ENCODE results near the gene KIAA2012.

DNA sequence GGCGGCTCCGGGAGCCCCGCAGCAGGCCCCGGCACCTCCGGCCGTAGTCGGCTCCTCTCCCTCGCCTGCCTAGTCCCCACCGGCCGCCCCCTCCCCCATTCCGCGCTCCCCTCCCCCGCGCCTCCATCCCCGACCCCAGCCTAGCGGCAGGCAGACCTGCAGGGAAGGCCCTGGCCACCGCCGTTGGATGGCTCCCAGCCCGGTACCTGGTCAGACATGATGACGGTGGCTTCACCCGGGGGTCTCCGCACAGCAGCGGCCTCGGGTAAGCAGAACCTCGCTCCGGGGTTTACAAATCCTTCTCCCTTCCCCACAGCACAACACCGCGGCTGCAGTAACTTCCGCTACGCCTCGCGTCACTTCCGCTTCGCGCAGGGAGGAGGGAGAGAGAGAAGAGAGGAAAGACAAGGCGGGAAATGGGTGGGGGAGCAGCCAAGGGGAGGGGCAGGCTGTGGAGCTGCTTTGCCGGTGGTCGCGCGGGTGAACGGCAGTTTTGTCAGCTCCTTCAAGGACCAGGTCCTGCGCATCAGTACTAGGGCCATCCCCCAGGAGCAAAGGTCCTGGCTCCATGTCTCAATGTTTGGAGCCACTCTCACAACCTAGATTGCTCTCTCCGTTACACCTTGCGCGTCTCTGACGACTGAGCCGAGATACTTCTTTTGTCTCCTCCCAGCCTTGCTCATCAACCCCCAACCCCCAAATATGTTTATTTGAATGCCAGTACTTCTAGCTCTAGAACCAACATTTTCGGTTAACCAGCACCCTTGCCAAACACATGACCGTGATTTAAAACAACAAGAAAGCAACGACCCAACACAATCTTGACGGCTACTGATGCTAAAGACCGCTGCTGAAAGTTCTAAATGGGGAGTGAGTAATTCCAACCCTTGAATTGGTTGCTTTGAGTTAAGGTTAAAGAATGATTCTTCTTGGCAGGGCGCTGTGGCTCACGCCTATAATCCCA lies 165.5 kb downstream of the KIAA2012 start, which contains the start of gene SUMO1:
- no peak for TF ChIP-seq ZNF274 (IDR thresholded peaks at IDR 0.05; ENCODE audit: low read length)
- TF ChIP-seq ZNF274 (tag by site-specific recombination; IDR thresholded peaks at IDR 0.05; ENCODE audit: borderline replicate concordance), result no peak
- TF ChIP-seq SP3 (tag by site-specific recombination; IDR thresholded peaks at IDR 0.05), result peak; percentile 63
- TF ChIP-seq ZNF335 (tag by site-specific recombination; conservative IDR thresholded peaks at IDR 0.05), result peak; percentile 68
- TF ChIP-seq ZNF23 (tag by site-specific recombination; IDR thresholded peaks at IDR 0.05; ENCODE audit: borderline replicate concordance), result no peak
- peak; percentile 49; the same call in 1 of the 2 replicates for TF ChIP-seq ZNF394 (tag by site-specific recombination; IDR thresholded peaks at IDR 0.05; ENCODE audit: borderline replicate concordance)
- TF ChIP-seq, protein P1, sequence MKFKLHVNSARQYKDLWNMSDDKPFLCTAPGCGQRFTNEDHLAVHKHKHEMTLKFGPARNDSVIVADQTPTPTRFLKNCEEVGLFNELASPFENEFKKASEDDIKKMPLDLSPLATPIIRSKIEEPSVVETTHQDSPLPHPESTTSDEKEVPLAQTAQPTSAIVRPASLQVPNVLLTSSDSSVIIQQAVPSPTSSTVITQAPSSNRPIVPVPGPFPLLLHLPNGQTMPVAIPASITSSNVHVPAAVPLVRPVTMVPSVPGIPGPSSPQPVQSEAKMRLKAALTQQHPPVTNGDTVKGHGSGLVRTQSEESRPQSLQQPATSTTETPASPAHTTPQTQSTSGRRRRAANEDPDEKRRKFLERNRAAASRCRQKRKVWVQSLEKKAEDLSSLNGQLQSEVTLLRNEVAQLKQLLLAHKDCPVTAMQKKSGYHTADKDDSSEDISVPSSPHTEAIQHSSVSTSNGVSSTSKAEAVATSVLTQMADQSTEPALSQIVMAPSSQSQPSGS (tag by site-specific recombination; IDR thresholded peaks at IDR 0.05; ENCODE audit: low read depth), result no peak
- TF ChIP-seq, protein P2, sequence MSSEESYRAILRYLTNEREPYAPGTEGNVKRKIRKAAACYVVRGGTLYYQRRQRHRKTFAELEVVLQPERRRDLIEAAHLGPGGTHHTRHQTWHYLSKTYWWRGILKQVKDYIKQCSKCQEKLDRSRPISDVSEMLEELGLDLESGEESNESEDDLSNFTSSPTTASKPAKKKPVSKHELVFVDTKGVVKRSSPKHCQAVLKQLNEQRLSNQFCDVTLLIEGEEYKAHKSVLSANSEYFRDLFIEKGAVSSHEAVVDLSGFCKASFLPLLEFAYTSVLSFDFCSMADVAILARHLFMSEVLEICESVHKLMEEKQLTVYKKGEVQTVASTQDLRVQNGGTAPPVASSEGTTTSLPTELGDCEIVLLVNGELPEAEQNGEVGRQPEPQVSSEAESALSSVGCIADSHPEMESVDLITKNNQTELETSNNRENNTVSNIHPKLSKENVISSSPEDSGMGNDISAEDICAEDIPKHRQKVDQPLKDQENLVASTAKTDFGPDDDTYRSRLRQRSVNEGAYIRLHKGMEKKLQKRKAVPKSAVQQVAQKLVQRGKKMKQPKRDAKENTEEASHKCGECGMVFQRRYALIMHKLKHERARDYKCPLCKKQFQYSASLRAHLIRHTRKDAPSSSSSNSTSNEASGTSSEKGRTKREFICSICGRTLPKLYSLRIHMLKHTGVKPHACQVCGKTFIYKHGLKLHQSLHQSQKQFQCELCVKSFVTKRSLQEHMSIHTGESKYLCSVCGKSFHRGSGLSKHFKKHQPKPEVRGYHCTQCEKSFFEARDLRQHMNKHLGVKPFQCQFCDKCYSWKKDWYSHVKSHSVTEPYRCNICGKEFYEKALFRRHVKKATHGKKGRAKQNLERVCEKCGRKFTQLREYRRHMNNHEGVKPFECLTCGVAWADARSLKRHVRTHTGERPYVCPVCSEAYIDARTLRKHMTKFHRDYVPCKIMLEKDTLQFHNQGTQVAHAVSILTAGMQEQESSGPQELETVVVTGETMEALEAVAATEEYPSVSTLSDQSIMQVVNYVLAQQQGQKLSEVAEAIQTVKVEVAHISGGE (tag by site-specific recombination; conservative IDR thresholded peaks at IDR 0.05; ENCODE audit: low read depth), result peak; percentile 93
- no peak for TF ChIP-seq ZNF785 (tag by site-specific recombination; IDR thresholded peaks at IDR 0.05)
- no peak for TF ChIP-seq ZNF658 (tag by site-specific recombination; IDR thresholded peaks at IDR 0.05)
- TF ChIP-seq BCL11A (tag by site-specific recombination; IDR thresholded peaks at IDR 0.05; ENCODE audit: low read depth), result no peak
- no peak for TF ChIP-seq SCRT2 (tag by site-specific recombination; IDR thresholded peaks at IDR 0.05)
- TF ChIP-seq CTCF (tag by site-specific recombination; IDR thresholded peaks at IDR 0.05), result no peak
- TF ChIP-seq MYNN (tag by site-specific recombination; IDR thresholded peaks at IDR 0.05; ENCODE audit: borderline replicate concordance), result no peak
- no peak for TF ChIP-seq KLF7 (tag by site-specific recombination; IDR thresholded peaks at IDR 0.05; ENCODE audit: borderline replicate concordance)
